K562 (cell line): Measurements from ENCODE around the gene ATXN7. TPM values are rescaled to one million over a fixed set of nuclear protein-coding genes. Genes with fewer than 3 reads are reported as not detected.

Experiments
- CREBBP ChIP-seq: IDR thresholded peaks from one replicate; pipeline ENCODE4 v1.6.1; 2012; ENCODE audit warnings: low read depth, mild to moderate bottlenecking, control low read depth, inconsistent platforms, low read length
- MAFK ChIP-seq: IDR thresholded peaks from 2 replicates; pipeline ENCODE4 v1.6.1; 2011; ENCODE audit warnings: low read length, improper control_type of control experiment
- MEIS2 ChIP-seq: fragments of 450-650 bp; IDR thresholded peaks from 2 replicates; pipeline ENCODE4 v1.6.1; 2014; ENCODE audit warnings: mild to moderate bottlenecking; ENCODE audit not compliant: partially characterized antibody
- polyA plus RNA-seq, 8 experiments: library from polyadenylated mRNA; depleted of rRNA in 4 of 8; stranded (reverse) in 5 of 8; unstranded in 3 of 8; fragments of >200 nt; fragmentation: Nextera tagmentation in 2 of 8; fragmentation: Illumina TruSeq in 1 of 8; extraction: Ambion mirVana in 2 of 8; extraction: Trizol in 1 of 8; gene quantifications; 2 replicates each; pipeline versions ENCODE4 v1.2.1 to v1.2.3, GENCODE V29; 2011 to 2014; ENCODE audit warnings: inconsistent platforms in 1 of 8, missing spikeins in 1 of 8
- total RNA-seq, 7 experiments: library from RNA; depleted of rRNA in 6 of 7; stranded (reverse); fragments of >200 nt in 6 of 7; fragmentation: Illumina TruSeq in 2 of 7; extraction: Trizol in 2 of 7; gene quantifications; 2 replicates each; pipeline versions ENCODE4 v1.2.1 to v1.2.3, GENCODE V29; 2011 to 2021; ENCODE audit warnings: low replicate concordance in 1 of 7
- TF ChIP-seq, protein P1 (sequence below), 2 experiments: fragments of 450-650 bp in 1 of 2; sonication (generic) in 1 of 2; formaldehyde crosslinking in 1 of 2; IDR thresholded peaks in 1 of 2; conservative IDR thresholded peaks in 1 of 2; 2 replicates each; pipeline versions ENCODE4 v1.6.1 to v1.8.1; 2016 to 2023; ENCODE audit warnings: mild to moderate bottlenecking in 2 of 2, moderate library complexity in 2 of 2, inconsistent platforms in 1 of 2, missing genetic modification reagents in 1 of 2
- TF ChIP-seq, protein P2 (sequence below): sonication (generic); formaldehyde crosslinking; IDR thresholded peaks from 2 replicates; pipeline ENCODE4 v1.8.0; 2023; ENCODE audit warnings: missing genetic modification reagents, mild to moderate bottlenecking, borderline replicate concordance
- TF ChIP-seq, protein P3 (sequence below): sonication (generic); formaldehyde crosslinking; IDR thresholded peaks from 2 replicates; pipeline ENCODE4 v1.8.1; 2022; ENCODE audit warnings: missing genetic modification reagents

Gene ATXN7
- total and polyA plus RNA-seq, 9 of the 15 experiments (the other 6 are each of a cell fraction or from before 2014, with no cell fraction given): 0.41 to 9.2 (median 6.7) TPM

DNA sequence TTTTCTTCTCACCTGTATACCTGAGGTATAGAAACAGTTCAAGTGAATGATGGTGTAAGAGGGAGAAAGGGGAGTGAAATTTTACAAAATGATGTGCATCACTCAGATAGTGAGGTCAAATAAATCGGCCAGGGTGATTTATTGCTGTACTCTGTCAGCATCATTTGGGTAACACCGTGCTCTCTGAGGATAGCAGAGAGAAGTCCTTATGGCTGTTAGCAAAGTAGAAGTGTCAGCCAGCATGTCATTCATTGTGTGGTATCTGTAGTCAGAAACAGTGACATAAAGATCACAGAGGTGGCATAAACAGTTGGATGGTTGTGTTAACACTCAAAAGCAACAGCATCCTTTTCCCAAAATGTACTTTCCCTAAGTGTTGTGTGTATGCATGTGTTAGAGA, 106.2 kb downstream of the ATXN7 start (continued):
- TF ChIP-seq, protein P1, sequence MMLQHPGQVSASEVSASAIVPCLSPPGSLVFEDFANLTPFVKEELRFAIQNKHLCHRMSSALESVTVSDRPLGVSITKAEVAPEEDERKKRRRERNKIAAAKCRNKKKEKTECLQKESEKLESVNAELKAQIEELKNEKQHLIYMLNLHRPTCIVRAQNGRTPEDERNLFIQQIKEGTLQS (IDR thresholded peaks at IDR 0.05): no peak
- TF ChIP-seq, protein P1 (CRISPR knock-in tag; conservative IDR thresholded peaks at IDR 0.05): no peak
- no peak for TF ChIP-seq CREBBP
- TF ChIP-seq, protein P2, sequence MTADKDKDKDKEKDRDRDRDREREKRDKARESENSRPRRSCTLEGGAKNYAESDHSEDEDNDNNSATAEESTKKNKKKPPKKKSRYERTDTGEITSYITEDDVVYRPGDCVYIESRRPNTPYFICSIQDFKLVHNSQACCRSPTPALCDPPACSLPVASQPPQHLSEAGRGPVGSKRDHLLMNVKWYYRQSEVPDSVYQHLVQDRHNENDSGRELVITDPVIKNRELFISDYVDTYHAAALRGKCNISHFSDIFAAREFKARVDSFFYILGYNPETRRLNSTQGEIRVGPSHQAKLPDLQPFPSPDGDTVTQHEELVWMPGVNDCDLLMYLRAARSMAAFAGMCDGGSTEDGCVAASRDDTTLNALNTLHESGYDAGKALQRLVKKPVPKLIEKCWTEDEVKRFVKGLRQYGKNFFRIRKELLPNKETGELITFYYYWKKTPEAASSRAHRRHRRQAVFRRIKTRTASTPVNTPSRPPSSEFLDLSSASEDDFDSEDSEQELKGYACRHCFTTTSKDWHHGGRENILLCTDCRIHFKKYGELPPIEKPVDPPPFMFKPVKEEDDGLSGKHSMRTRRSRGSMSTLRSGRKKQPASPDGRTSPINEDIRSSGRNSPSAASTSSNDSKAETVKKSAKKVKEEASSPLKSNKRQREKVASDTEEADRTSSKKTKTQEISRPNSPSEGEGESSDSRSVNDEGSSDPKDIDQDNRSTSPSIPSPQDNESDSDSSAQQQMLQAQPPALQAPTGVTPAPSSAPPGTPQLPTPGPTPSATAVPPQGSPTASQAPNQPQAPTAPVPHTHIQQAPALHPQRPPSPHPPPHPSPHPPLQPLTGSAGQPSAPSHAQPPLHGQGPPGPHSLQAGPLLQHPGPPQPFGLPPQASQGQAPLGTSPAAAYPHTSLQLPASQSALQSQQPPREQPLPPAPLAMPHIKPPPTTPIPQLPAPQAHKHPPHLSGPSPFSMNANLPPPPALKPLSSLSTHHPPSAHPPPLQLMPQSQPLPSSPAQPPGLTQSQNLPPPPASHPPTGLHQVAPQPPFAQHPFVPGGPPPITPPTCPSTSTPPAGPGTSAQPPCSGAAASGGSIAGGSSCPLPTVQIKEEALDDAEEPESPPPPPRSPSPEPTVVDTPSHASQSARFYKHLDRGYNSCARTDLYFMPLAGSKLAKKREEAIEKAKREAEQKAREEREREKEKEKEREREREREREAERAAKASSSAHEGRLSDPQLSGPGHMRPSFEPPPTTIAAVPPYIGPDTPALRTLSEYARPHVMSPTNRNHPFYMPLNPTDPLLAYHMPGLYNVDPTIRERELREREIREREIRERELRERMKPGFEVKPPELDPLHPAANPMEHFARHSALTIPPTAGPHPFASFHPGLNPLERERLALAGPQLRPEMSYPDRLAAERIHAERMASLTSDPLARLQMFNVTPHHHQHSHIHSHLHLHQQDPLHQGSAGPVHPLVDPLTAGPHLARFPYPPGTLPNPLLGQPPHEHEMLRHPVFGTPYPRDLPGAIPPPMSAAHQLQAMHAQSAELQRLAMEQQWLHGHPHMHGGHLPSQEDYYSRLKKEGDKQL (CRISPR knock-in tag): no peak
- peak; percentile 87 for TF ChIP-seq MEIS2
- no peak for TF ChIP-seq MAFK
- TF ChIP-seq, protein P3, sequence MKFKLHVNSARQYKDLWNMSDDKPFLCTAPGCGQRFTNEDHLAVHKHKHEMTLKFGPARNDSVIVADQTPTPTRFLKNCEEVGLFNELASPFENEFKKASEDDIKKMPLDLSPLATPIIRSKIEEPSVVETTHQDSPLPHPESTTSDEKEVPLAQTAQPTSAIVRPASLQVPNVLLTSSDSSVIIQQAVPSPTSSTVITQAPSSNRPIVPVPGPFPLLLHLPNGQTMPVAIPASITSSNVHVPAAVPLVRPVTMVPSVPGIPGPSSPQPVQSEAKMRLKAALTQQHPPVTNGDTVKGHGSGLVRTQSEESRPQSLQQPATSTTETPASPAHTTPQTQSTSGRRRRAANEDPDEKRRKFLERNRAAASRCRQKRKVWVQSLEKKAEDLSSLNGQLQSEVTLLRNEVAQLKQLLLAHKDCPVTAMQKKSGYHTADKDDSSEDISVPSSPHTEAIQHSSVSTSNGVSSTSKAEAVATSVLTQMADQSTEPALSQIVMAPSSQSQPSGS: no peak
- TF ChIP-seq, all 486 proteins: peak for 3
